ENCODE measurements around the gene PNPLA5. TPM values are rescaled to one million over a fixed set of nuclear protein-coding genes. Genes with fewer than 3 reads are reported as not detected.

Gene PNPLA5
- total and polyA plus RNA-seq, 9 of the 15 experiments (the other 6 are each of a cell fraction or from before 2014, with no cell fraction given), result not detected

DNA sequence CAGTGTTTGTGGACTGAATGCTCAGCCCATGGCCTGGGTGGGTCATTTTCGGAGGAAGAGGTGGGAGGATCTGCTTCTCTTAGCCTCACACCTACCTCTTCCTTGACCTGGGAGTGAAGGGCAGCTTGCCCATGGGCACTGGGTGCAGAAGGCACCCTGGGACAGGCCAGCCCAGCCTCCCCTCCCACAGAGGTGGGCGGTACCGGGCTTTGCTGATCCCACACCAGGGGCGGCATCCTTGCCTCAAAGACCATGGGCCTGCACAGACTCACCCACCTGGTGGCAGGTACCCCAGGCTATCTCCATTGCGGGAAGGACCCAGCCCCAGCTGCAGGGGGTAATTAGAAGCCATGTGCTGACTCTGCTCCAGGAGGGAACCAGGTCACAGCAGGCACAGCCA, 1.5 kb upstream of the PNPLA5 start:
- FAIRE-seq (no peak), DNase-seq (ENCODE audit: extremely low read depth in 1 of 4, low spot score in 3 of 4) (no peak), ATAC-seq (no peak)
- 0% methylated on average over 2 of the region's 5 CpGs for WGBS (ENCODE audit: insufficient coverage, low coverage, missing lambda C conversion rate)
- H3K4me2 ChIP-seq (ENCODE audit: insufficient read depth, low read length), result no peak overlapping the region
- no peak overlapping the region for H3K9ac ChIP-seq (ENCODE audit: insufficient read depth in 1 of 2, low read depth in 2 of 2, low read length in 2 of 2)
- ChIA-PET CTCF (ENCODE audit: low intra/inter-chr PET ratio) (no interaction called here), POLR2A (interaction anchor here (1.2 kb wide), 1 partner anchor 10 kb away, joined by 3 read pairs; no protein-coding TSS in a partner anchor)
- in situ Hi-C loops (cut with MboI), result no loop called here
- no TSS peak for BruUV-seq (replicated peaks)
- no peak overlapping the region for H2AFZ ChIP-seq (ENCODE audit: low read depth, low read length)
- no peak overlapping the region for H3K4me3 ChIP-seq
- H3K79me2 ChIP-seq (ENCODE audit: control insufficient read depth, insufficient read depth, low read length), result no peaks in the 10 kb centered on the region
- H3K4me1 ChIP-seq (replicated peaks in 1 of 2; ENCODE audit: control insufficient read depth in 2 of 2, insufficient read depth in 2 of 2, low read length in 2 of 2), result peaks cover 0 to 15% of the 10 kb centered on the region in 2 experiments; a peak in 1 of 5 replicates
- no peak overlapping the region for H3K27ac ChIP-seq (ENCODE audit: extremely low read depth, low read depth, low read length)
- peaks cover 0 to 16% of the 10 kb centered on the region in 2 experiments; a peak in 1 of 5 replicates for H3K27me3 ChIP-seq (ENCODE audit: control insufficient read depth in 2 of 2, insufficient read depth in 2 of 2, low read length in 2 of 2)
- H3K9me1 ChIP-seq (ENCODE audit: control insufficient read depth, insufficient read depth, low read length), result no peaks in the 10 kb centered on the region
- no peaks in the 10 kb centered on the region for H3K9me3 ChIP-seq (replicated peaks; ENCODE audit: control insufficient read depth, insufficient read depth, low read depth, low read length)
- TF ChIP-seq TAF1 (IDR thresholded peaks at IDR 0.05; ENCODE audit: control insufficient read depth, extremely low read depth, insufficient read depth, low read length, severe bottlenecking), result no peak
- no peak for TF ChIP-seq SIN3B (IDR thresholded peaks at IDR 0.05; ENCODE audit: low read depth)
- no peak for TF ChIP-seq CHCHD3 (CRISPR knock-in tag; IDR thresholded peaks at IDR 0.05)
- TF ChIP-seq USF1 (CRISPR knock-in tag; IDR thresholded peaks at IDR 0.05), result no peak
- no peak for TF ChIP-seq TAF9B (IDR thresholded peaks at IDR 0.05; ENCODE audit: partially characterized antibody)
- TF ChIP-seq ETV1 (tag; conservative IDR thresholded peaks at IDR 0.05; ENCODE audit: low read depth), result no peak
- no peak for TF ChIP-seq POLR3A (IDR thresholded peaks at IDR 0.05; ENCODE audit: borderline replicate concordance, extremely low read depth, insufficient read depth, insufficient read length)
- TF ChIP-seq SMAD4 (CRISPR knock-in tag; conservative IDR thresholded peaks at IDR 0.05), result no peak
- no peak for TF ChIP-seq HIVEP1 (CRISPR knock-in tag; IDR thresholded peaks at IDR 0.05)
- TF ChIP-seq ZBTB8A (IDR thresholded peaks at IDR 0.05; ENCODE audit: partially characterized antibody), result no peak
- TF ChIP-seq ZNF79 (CRISPR knock-in tag; IDR thresholded peaks at IDR 0.05; ENCODE audit: low read depth), result no peak
- no peaks in the 10 kb centered on the region for H3K36me3 ChIP-seq (ENCODE audit: control insufficient read depth, insufficient read depth, low read length)
- intact Hi-C loops (cut with micrococcal nuclease), result no loop called here
- H4K20me1 ChIP-seq (replicated peaks; ENCODE audit: control insufficient read depth, insufficient read depth, low read length), result peaks cover 13% of the 10 kb centered on the region
